HG02973 (cell line): ENCODE data around the gene MB.
"Not testable (repeated sequence)": the region's sequence is repeated elsewhere in the genome, so short reads cannot be mapped to it uniquely, and the experiment has no call there.

ENCODE experiments used
- ATAC-seq: cut with Tn5 transposase; IDR thresholded peaks from one replicate; pipeline ENCODE4 v1.9.1; 2021; ENCODE audit warnings: moderate library complexity; ENCODE audit not compliant: unreplicated experiment

The MB gene

DNA sequence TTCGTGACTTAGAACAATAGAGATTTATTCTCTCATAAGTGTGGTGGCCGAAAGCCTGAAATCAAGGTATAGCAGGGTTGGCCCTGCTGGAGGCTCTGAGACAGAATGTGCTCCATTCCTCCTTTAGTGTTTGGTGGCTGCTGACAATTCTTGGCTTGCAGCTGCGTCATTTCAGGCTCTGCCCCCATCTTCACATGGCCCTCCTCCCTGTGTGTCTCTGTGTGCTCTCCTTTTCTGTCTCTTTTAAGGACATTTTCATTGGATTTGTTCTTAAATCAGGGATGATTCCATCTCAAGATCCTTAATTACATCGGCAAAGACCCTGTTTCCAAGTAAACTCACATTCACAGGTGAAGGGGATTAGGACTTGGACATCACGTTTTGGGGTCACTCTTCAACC, 20.9 kb upstream of the MB start:
- ATAC-seq, result no peak

GRCh38 chr22:35637254-35637653, 20.1 kb upstream of the MB start:
- ATAC-seq, result no peak

DNA sequence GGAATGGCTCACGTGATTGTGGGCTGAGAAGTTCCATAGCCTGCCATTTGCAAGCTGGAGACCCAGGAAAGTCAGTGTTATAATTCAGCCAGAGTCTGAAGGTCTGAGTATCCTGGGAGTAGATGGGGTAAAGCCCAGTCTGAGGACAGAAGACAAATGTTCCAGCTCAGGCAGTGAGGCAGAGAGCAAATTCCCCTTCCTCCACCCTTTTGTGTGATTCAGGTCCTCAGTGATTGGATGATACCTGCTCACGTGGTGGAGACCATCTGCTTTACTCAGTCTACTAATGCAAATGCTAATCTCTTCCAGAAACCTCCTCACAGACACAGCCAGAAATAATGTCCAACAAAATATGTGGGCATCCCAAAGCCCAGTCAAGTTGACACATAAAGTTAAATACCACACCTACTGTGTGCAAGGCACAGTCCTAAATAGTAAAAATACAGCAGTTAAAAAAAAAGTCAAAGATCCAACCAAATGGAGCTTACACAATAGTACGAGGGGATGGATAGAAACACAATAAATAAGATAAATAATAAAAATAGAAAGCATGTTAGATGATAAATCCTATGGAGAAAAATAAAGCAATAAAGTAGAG, 17.9 kb upstream of the MB start:
- ATAC-seq, result no peak

DNA sequence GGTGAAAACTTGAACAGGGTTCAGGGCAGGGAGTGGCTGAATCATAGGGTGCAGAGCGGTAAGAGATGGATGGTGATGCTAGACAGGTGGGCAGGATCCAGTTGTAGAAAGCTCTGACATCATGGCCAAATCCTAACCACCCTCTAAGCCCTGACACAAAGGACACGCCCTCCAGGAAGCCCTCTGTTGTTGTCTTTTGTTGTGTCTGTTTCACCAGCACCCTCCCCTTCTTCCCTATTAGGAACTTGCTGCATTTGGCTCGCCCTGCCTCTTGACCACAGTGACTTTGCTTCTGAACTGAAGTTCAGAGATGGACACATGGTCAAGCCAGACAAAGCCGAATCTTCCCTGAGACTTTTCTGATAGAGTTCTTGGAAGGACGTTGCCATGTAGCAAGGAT, 16.9 kb upstream of the MB start:
- ATAC-seq, result no peak

- ATAC-seq, result no peak
Measured at GRCh38 chr22:35633520-35633919, 16.4 kb upstream of the MB start.

- no peak for ATAC-seq
Measured at GRCh38 chr22:35632935-35633334, 15.8 kb upstream of the MB start.

DNA sequence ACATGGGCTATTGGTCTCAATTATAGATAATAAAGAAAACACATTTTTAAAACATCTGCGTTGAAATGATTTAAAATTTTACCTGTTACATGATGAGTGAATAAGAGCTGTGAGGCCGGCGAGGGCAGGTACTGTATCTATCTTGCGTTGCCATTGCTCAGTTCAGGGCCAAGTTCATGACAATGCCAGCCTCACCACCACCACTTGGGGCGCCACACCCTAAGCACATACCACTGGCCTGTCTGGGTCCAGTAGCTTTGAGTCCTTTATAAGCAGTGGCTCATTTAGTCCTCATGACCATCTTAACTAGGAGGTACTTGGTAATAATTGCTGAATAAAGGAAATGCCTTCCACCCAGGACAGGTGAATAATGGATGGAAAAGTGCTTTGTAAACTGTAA, 14.5 kb upstream of the MB start:
- no peak for ATAC-seq

- no peak for ATAC-seq
Measured at GRCh38 chr22:35630891-35631290, 13.8 kb upstream of the MB start.

GRCh38 chr22:35630387-35630793, 13.3 kb upstream of the MB start:
- no peak for ATAC-seq

- ATAC-seq, result no peak
Measured at GRCh38 chr22:35629406-35630216, 12.5 kb upstream of the MB start.

- no peak for ATAC-seq
Measured at GRCh38 chr22:35628732-35629131, 11.6 kb upstream of the MB start.

DNA sequence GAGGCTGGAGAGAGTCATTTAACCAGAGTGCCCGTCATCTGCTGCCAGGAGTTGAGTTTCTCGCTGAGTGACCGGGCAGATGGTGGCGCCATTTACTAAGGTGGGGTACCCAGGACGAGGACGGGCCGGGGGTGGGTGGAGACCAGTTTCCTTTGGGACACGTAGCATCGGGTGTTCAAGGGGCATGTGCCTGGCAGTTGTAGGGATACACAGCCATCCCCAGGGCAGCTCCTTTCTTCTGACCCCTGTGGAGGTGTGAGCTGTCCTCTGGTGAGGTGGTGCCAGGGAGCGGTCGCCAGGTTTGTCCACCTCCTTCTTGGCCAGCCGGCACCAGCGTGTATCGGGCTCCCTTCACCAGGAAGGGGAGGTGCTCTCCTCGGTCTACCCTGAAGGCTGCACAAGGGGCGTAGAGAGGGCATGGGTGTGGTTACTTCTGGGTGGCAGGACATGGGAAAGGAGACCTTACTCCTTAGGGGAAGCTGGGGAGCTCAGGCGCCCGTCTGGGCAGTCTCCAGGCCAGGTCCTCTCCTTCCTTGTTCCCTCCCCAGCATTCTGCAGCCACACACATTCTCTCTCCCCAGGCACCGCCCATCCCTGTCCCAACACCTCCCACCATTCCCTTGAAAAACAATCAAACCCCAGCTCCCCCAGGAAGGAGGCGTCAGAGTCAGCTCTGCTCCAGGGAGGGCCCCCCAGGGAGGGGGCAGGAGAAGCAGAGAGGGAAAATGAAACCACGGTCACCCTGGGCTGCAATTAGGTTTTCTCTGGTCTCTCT, 10.3 kb upstream of the MB start:
- ATAC-seq, result no peak

DNA sequence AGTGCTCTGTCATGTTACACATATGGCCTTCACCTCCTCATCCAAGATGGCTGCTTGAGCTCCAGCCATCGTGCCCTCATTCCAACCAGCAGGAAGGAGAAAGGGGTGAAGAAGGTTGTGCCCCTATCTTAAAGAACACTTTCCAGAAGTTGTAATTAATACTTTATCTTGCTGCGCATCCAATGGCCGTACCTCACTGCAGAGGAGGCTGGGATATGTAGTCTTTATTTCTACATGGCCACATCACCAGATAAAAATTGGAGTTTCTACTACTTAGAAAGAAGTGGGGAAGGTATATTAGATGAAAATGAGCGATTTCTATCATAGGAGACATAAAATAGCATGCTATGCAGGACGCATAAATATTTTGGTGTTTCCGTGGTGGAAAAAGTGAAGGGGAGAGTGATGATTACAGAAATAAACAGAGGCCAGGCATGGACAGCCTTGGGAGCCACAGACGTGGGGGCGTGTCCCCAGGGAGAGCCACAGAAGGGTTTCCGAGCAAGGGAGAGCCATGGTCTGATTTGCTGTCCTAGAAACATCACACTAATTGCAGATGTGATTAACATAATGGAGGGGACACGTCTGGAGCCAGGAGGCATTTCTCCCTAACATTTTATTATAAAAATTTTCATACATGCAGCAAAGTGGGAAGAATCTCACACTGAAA, 8.8 kb upstream of the MB start:
- no peak for ATAC-seq

GRCh38 chr22:35624547-35624946, 7.4 kb upstream of the MB start:
- no peak for ATAC-seq

DNA sequence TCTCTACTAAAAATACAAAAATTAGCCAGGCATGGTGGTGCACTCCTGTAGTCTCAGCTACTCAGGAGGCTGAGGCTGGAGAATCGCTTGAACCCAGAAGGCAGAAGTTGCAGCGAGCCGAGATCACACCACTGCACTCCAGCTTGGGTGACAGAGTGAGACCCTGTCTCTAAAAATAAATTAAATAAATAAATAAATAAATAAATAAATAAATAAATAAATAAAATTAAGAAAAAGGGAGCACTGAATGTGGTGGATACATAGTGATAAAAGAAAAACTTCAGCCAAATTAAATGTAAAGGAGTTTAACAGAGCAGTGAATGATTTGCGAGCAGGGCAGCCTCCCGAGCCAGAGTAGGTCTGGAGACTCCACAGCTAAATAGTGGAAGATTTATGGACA, 6.8 kb upstream of the MB start:
- ATAC-seq, result not testable (repeated sequence)

GRCh38 chr22:35622191-35622913, 5.2 kb upstream of the MB start:
- no peak for ATAC-seq

- no peak for ATAC-seq
Measured at GRCh38 chr22:35621451-35621850, 4.3 kb upstream of the MB start.

DNA sequence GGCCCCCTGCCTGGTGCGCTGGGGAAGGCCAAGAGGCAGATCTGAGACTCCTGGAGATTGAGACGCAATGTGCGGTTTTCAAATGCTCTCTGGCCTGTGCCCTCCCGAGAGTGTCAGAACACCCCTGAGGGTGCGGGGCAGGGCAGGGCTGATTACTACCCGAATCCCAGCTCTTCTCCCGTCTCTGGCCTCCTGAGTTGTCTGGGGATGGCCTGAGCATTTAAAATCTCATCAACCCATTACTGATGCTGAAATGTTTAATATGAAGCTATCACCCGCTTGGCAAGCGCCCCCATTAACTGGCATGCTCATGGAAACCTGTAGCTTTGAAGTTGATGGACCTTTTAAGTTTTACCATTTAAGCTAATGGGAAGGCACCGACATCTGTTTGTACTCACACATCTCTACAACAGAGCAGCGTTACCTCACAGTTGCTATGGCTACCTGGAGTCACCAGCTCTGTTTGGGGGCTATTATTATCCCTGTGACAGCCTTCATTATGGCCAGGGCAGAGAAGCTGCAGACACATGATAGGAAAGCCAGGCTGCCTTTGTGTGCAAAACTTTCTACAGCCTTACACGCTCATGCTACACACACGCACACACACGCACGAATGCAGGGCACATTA, 3.6 kb upstream of the MB start:
- ATAC-seq, result no peak

- ATAC-seq, result no peak
Measured at GRCh38 chr22:35619336-35620094, 2.4 kb upstream of the MB start.
